Activated T-cell treated with anti-CD3 and anti-CD28 coated beads, Interleukin-2, amount 50 U/mL, for 24 hours (primary cell): ENCODE measurements around the gene SPDYE1.
"Not testable (repeated sequence)": the region's sequence is repeated elsewhere in the genome, so short reads cannot be mapped to it uniquely, and the experiment has no call there.

Experiments used
- DNase-seq: peaks from one replicate; pipeline ENCODE4 v3.0.0-alpha.2; 2020
- H3K27ac Mint-ChIP-seq: 2 replicates; pipeline ENCODE4 v1.8.0; 2020; ENCODE audit warnings: mild to moderate bottlenecking, mixed read lengths
- H3K27me3 Mint-ChIP-seq: 2 replicates; pipeline ENCODE4 v1.8.0; 2020; ENCODE audit warnings: mixed read lengths
- H3K36me3 Mint-ChIP-seq: 2 replicates; pipeline ENCODE4 v1.8.0; 2020; ENCODE audit warnings: low read depth, mixed read lengths
- H3K4me1 Mint-ChIP-seq: 2 replicates; pipeline ENCODE4 v1.8.0; 2020; ENCODE audit warnings: low read depth, mixed read lengths
- H3K4me3 Mint-ChIP-seq: 2 replicates; pipeline ENCODE4 v1.8.0; 2020; ENCODE audit warnings: mild to moderate bottlenecking, moderate library complexity, mixed read lengths
- H3K9me3 Mint-ChIP-seq: 2 replicates; pipeline ENCODE4 v1.8.0; 2020; ENCODE audit warnings: mixed read lengths

Gene SPDYE1, protein sequence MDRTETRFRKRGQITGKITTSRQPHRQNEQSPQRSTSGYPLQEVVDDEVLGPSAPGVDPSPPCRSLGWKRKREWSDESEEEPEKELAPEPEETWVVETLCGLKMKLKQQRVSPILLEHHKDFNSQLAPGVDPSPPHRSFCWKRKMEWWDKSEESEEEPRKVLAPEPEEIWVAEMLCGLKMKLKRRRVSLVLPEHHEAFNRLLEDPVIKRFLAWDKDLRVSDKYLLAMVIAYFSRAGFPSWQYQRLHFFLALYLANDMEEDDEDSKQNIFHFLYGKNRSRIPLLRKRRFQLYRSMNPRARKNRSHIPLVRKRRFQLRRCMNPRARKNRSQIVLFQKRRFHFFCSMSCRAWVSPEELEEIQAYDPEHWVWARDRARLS

DNA sequence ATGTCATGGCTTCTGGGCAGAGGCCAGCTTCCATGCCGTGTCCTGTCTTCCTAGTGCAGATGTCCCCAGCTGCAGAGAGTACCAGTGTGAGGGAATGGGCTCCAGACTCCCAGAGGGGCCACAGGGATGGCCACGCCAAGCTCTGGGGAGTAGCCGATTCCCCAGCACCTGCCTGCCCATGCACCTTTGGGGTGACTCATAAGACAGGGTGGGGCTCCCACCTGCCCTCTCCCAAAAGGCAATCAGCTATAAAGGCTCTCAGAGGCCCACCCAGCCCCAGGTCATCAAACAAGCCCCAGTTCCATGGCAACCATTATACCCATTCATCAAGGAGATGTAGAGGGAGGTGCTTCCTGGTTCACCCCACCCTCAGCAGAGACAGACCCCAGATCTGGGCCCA, at the start of gene SPDYE1:
Gene SPDYE1 (plus strand): TSS at position 366 of the 400 bp plus-strand sequence. CDS start 2,053 bp downstream, outside the sequence.
- H3K9me3 Mint-ChIP-seq, H3K36me3 Mint-ChIP-seq, H3K27ac Mint-ChIP-seq, DNase-seq, H3K4me3 Mint-ChIP-seq, H3K27me3 Mint-ChIP-seq, H3K4me1 Mint-ChIP-seq: not testable (repeated sequence)

GRCh38 chr7:43952028-43952427, 45.7 kb upstream of the SPDYE1 start:
- Mint-ChIP-seq H3K4me3 (no peak overlapping the region), H3K27me3 (no peaks in the 10 kb centered on the region), H3K4me1 (peaks cover 15% of the 10 kb centered on the region), H3K27ac (no peak overlapping the region), H3K9me3 (no peaks in the 10 kb centered on the region), H3K36me3 (peaks cover 65% of the 10 kb centered on the region)
- DNase-seq = no peak

- Mint-ChIP-seq H3K4me1 (peaks cover 15% of the 10 kb centered on the region), H3K4me3 (no peak overlapping the region), H3K27ac (no peak overlapping the region), H3K27me3 (no peaks in the 10 kb centered on the region), H3K36me3 (peaks cover 54% of the 10 kb centered on the region), H3K9me3 (no peaks in the 10 kb centered on the region)
- DNase-seq = no peak
These were observed 44.6 kb upstream of the SPDYE1 start for GRCh38 chr7:43953071-43953470.

DNA sequence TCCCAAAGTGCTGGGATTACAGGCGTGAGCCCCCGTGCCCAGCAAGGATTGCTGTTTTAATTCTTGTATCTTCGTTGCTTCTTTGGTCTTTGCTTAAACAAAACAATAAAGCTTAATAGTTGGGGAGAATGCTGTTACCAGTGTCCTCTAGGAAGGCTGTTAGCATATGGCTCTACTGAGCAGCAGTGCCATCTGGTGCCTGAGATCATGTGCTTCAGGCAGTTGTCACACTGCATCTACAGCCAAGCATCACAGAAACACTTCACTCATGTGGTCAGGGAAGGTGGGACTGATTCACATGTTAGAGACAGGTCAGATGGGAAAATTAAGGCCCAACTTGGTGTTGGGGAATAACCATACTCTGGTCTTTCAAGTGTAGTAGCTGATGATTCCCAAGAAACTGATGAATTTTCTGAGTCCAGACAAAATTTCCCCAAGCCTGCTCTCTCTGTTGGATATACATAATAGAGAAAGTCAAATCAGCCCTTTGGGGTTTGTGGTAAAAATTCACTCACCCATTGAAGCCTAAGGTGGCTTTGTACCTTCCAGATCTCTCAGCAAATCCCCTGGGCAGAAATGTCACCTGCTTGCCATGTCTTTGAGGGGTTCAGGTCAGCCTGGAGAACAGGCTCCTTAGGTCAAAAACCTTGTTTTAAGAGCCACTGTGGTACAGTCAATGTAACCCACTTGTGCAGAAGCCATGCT, 43.0 kb upstream of the SPDYE1 start:
- Mint-ChIP-seq H3K4me3 (no peak overlapping the region), H3K27me3 (no peaks in the 10 kb centered on the region), H3K36me3 (peaks cover 48% of the 10 kb centered on the region), H3K4me1 (peaks cover 15% of the 10 kb centered on the region), H3K27ac (no peak overlapping the region), H3K9me3 (no peaks in the 10 kb centered on the region)
- DNase-seq = no peak

- H3K9me3 Mint-ChIP-seq = no peaks in the 10 kb centered on the region
- no peak for DNase-seq
- peaks cover 15% of the 10 kb centered on the region for H3K4me1 Mint-ChIP-seq
- H3K27ac Mint-ChIP-seq = no peak overlapping the region
- H3K4me3 Mint-ChIP-seq = no peak overlapping the region
- H3K27me3 Mint-ChIP-seq = no peaks in the 10 kb centered on the region
- peaks cover 37% of the 10 kb centered on the region for H3K36me3 Mint-ChIP-seq
These were observed 41.7 kb upstream of the SPDYE1 start for GRCh38 chr7:43956027-43956426.

- Mint-ChIP-seq H3K4me1 (peaks cover 5% of the 10 kb centered on the region), H3K36me3 (peaks cover 8% of the 10 kb centered on the region), H3K27me3 (no peaks in the 10 kb centered on the region), H3K4me3 (no peak overlapping the region), H3K9me3 (no peaks in the 10 kb centered on the region), H3K27ac (no peak overlapping the region)
- DNase-seq = no peak
These were observed 36.8 kb upstream of the SPDYE1 start for GRCh38 chr7:43960933-43961332.

DNA sequence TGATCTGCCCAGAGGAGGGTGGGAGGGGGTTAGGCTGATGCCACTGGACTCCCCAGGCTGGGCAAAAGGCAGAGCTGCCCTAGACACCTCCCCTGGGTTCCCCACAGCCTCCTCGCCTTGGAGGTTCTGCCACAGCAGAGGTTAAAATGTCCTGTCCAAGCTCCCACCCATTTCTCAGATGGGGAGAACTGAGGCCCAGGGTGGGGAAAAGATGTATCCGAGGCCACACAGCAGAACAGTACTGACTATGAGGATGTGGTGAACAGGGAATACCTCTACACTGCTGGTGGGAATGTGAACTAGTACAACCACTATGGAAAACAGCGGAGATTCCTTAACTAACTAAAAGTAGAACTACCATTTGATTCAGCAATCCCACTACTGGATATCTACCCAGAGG, 31.3 kb upstream of the SPDYE1 start:
- H3K27ac Mint-ChIP-seq, DNase-seq, H3K4me3 Mint-ChIP-seq, H3K4me1 Mint-ChIP-seq, H3K27me3 Mint-ChIP-seq, H3K36me3 Mint-ChIP-seq, H3K9me3 Mint-ChIP-seq: not testable (repeated sequence)

- not testable (repeated sequence) for H3K4me3 Mint-ChIP-seq, H3K36me3 Mint-ChIP-seq, H3K27ac Mint-ChIP-seq, H3K27me3 Mint-ChIP-seq, H3K9me3 Mint-ChIP-seq, H3K4me1 Mint-ChIP-seq, DNase-seq
These were observed 29.3 kb upstream of the SPDYE1 start for GRCh38 chr7:43968172-43969040.

DNA sequence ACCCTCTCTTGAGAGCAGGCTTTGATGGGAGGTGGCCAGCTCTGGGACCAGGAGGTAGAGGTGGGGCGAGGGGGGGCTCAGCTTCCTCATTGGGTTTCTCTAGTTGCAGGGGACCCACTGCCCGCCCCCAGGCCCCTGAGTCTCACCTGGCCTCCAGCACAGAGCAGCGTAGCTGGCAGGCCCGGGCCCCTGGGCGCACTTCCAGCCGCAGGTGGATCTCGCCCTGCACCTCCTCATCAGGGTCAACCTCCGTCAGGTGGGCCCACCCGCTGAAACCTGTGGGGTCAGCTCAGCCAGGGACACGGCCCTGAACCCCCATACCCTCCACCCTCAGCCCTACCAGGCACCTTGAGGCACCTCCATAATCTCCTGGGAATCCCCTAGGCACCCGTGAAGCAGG, 28.1 kb upstream of the SPDYE1 start:
- DNase-seq, H3K27ac Mint-ChIP-seq, H3K9me3 Mint-ChIP-seq, H3K36me3 Mint-ChIP-seq, H3K27me3 Mint-ChIP-seq, H3K4me1 Mint-ChIP-seq, H3K4me3 Mint-ChIP-seq: not testable (repeated sequence)

GRCh38 chr7:43970698-43971097, 27.0 kb upstream of the SPDYE1 start:
- not testable (repeated sequence) for H3K36me3 Mint-ChIP-seq, H3K9me3 Mint-ChIP-seq, H3K4me1 Mint-ChIP-seq, H3K27ac Mint-ChIP-seq, H3K4me3 Mint-ChIP-seq, H3K27me3 Mint-ChIP-seq, DNase-seq

GRCh38 chr7:43974033-43974573, 23.6 kb upstream of the SPDYE1 start:
- not testable (repeated sequence) for DNase-seq, H3K4me1 Mint-ChIP-seq, H3K36me3 Mint-ChIP-seq, H3K27ac Mint-ChIP-seq, H3K9me3 Mint-ChIP-seq, H3K4me3 Mint-ChIP-seq, H3K27me3 Mint-ChIP-seq

GRCh38 chr7:43974725-43975482, 22.8 kb upstream of the SPDYE1 start:
- not testable (repeated sequence) for H3K36me3 Mint-ChIP-seq, DNase-seq, H3K9me3 Mint-ChIP-seq, H3K4me1 Mint-ChIP-seq, H3K4me3 Mint-ChIP-seq, H3K27ac Mint-ChIP-seq, H3K27me3 Mint-ChIP-seq

- Mint-ChIP-seq H3K4me1 (no peaks in the 10 kb centered on the region), H3K9me3 (no peaks in the 10 kb centered on the region), H3K36me3 (peaks cover 2% of the 10 kb centered on the region), H3K27me3 (no peaks in the 10 kb centered on the region), H3K4me3 (no peak overlapping the region), H3K27ac (no peak overlapping the region)
- no peak for DNase-seq
These were observed 20.2 kb upstream of the SPDYE1 start for GRCh38 chr7:43977525-43977924.

GRCh38 chr7:43978102-43978501, 19.6 kb upstream of the SPDYE1 start:
- not testable (repeated sequence) for H3K27me3 Mint-ChIP-seq, H3K9me3 Mint-ChIP-seq, H3K36me3 Mint-ChIP-seq, H3K4me3 Mint-ChIP-seq, H3K27ac Mint-ChIP-seq, DNase-seq, H3K4me1 Mint-ChIP-seq
